Limb (tissue), 2 donors: Measurements from ENCODE around the gene EDA.

ENCODE experiments used
- DNase-seq, 2 donors: peaks; one replicate each; pipeline ENCODE4 v3.0.0-alpha.2; 2016; ENCODE audit errors: extremely low spot score in 2 of 2

EDA gene

DNA sequence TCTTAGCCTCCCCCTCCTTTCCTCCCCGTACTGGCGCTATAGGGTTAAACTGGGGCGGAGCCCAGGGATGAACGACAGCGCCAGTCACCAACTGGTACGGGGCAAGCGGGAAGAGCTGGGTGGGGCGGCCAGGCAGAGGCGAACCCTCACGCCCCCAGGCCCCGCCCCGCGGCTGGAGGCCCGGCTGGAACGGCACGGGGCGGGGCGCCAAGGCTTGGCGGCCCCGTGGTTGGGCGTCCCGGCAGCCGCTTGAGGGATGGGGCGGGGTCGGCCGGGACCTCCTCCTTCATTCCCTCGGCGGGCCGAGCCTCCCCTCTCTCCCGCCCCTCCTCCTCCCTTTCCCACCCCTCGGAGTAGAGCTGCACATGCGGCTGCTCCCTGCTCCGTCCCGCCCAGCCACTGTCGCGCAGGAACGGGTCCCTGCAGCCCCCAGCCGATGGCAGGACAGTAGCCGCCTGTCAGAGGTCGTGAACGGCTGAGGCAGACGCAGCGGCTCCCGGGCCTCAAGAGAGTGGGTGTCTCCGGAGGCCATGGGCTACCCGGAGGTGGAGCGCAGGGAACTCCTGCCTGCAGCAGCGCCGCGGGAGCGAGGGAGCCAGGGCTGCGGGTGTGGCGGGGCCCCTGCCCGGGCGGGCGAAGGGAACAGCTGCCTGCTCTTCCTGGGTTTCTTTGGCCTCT, at the start of gene EDA:
EDA (plus strand) TSS at position 335 of the 678 bp plus-strand sequence.
- peak; percentile 89 to 90 for DNase-seq

DNA sequence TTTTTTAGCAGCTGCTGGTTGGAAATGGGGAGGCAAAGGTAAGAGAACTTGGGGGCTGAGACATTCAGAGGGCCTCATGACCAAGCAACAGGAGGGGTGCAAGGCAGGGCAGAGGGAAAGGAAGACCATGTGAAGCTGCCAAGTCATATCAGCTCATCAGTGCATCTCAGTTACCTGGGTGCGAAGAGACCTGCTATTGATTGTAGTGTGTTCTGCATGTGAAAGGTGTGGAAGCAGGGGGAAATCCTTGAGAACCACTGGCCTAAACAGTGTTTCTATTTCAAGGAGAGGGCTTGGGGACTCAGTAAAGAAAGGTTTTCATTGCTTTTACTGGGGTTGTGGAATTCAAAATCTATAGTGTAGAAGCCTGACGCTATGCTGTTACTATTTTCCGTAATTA, 47.1 kb upstream of the EDA start:
- no peak for DNase-seq

DNA sequence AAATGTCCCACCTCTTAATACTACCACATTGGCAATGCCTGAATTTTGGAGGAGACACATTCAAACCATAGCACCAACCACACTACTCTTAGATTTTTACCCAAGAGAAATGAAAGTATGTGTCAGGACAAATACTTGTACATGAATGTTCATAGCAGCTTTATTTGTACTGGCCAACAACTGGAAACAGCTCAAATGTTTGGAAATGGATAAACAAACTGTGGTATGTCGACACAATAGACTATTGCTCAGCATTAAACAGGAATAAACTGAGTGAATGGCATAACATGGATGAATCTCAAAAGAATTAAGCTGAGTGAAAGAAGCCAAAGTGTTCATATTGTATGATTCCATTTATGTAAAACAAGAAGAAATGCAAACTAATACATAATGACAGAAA, 18.5 kb upstream of the EDA start:
- DNase-seq, result no peak

DNA sequence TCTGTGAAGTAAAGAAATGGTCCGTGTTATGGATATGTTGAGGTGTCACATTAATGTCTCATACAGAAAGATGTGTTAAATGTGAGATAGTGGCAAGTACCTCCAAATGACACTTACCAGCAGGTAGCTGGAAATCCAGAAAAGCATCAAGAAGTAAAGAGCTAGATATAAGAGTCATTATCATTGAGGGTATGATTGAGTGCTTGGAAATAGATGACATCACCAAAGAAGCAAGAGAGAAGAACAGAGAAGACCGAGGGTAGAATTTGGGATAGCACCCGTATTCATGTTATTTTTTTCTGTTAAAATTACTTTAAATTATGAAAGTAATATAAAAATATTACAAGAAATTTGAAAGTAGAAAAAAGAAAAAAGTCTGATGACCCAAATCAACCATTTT, 15.7 kb upstream of the EDA start:
- no peak for DNase-seq

DNA sequence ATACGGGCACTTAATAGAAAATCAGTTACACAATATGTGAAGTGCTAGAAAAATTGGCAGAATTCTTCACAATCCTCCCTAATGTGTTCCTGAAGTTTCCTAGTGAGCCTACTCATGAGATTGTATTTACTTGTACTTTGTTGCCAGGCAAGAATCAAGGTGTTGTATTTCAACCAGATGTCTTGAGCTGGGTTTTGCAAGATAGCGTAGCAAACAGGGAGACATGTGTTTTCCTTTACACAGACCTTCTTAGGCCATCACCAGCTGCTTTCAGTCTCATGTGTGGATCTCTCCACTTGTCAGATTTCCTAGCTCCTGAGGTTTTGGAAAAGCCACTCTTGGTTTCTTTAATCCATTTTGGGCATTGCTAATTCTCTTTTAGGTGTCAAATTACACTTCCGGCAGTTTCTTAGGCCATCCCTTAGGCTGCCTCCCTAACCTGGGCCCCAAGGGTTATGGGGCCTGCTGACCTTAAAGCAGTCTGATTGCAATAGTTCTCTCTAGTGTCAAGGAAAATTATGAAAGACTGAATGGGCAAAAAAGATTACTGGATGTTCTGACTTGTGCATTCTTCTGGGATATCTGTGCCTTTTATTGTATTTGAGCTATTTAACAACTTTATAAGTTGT, 12.2 kb upstream of the EDA start:
- DNase-seq, result peak; percentile 14 to 30

DNA sequence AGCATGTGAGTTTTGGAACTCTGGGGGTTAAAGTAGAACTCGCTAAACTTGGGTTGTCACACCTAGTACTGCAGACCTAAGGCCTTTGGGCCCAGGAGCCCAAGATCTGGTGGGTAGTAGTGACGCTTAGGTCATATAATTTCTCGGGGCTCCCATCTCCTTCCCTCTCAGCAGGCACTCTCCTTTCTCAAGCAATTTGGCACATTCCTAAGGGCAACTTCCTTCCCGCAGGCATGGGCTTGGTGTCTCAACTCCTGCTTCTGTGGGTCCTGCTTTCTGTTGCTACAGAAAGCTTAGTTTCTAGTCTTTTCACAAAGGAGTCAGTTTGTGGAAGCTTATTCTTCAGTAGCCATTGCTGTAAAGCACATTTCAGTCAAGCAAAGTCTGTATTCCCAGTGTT, 10.4 kb upstream of the EDA start:
- DNase-seq, result no peak

DNA sequence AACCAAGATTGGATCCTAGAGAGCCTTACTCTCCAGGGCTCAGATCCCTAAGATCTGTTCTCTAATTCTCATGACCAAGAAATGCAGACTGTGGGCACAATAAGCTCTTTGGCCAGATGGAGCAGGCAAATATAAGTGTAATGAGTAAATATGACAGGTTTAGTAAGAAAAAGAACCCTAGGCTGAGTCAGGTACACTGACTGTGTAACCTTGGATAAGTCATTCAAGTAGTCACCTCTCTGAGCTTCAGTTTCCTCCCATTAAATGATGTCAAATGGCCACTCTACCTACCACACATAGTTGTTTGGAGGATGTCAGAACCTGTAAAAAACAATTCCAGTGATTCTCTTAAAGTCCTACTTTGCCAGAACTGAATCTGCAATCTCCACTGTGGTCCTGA, 8.3 kb upstream of the EDA start:
- no peak for DNase-seq

DNA sequence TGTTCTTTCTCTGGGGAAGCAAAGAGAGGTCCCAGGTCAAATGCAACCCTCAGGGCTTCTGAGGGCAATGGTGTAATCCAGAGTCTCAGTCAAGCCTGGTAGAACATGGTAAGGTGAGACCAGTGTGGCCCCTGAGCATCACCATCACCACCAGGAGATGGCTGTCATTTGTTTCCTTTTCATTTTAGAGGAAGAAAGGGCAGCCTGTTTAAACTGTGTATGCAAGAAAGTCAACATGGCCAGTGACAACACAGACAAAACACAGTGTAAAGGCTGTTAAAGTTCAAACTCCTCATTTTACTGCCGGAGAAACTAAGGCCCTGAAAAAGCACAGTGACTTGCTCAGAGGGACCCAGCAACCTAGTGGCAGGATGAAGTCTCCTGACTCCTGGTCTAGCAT, 2.0 kb upstream of the EDA start:
- no peak for DNase-seq

DNA sequence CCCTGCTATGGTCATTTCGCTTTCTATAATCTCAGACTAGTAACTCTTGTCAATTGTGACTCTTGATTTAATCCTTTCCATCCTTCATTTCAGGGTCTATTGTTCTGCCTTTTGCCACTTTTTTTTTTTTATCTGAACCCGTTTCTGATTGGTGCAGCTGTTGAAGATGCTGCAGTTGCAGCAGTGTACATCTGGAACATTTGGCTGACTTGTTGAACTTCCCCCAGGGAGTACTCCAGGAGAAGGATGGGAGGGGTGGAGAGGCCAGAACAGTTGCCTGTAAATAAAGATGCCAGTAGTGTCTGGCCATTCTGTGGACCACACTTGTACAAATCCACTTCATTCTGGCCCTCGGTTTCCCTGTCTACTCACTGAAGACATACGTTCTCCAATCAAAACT, 1.0 kb upstream of the EDA start:
- peak; percentile 27 to 44 for DNase-seq

DNA sequence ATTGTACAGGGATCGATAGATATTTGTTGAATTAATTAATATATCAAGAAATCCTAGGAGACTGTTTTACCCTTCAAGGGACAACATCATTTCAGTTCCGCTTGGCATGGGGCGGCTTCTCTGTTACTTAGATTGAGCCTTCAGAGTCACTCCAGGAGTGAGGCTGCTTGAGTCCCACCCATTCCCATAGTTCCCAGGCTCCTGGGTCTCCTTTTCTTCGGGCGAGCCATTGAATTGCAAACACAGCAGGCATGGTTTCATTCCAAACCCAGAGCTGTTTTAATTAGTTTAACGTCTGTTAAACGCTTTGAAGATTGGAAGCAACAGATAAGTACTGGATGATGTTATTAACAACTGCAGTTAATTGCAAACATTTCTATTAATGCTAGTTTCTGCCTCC, 571 bp upstream of the EDA start:
- peak in 1 of 2 donors; percentile 24 for DNase-seq

DNA sequence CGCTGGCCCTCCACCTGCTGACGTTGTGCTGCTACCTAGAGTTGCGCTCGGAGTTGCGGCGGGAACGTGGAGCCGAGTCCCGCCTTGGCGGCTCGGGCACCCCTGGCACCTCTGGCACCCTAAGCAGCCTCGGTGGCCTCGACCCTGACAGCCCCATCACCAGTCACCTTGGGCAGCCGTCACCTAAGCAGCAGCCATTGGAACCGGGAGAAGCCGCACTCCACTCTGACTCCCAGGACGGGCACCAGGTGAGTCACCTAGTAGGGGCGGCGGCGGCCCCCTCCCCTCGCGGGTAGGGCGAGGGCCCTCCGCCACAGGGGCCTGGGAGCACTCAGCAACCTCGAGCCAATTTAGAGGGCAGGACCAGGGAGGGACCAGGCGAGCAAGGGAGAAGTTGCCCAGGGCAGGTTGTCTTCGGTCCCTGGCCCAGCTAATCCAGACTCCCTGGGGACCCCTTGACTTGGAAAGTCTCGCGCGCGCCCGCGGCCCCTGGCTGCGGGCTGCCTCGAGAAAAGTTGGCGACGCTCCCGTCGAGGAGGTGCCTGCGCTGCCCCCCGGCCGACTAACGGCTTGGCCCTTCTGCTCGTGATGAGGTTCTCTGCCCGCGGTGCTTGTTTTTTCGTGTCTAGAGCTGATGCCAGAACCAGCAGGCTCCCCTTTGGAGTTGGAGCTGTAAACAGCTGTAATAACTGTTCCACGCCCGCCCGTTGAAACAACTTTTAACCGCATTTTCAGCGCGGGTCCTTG, 717 bp downstream of the EDA start:
- peak in 1 of 2 donors; percentile 36 for DNase-seq

DNA sequence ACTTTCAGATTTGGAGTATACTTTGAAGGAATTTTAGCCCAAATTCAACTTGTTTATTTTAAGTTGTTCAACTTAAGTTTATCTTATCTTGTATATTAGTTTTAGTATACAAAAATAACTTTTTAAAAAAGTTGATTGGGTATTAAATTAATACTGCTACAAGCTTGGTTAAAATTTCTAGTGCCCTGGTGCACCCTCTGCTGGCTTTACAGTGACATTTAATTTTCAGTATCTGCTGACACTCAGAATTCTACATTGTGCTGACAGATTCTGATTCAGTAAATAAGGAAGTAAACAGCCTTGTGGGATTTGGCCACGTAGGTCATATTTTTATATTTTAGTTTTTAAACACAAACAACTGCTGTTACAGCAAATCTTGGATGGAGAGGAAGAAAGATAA, 2.9 kb downstream of the EDA start:
- DNase-seq, result no peak

DNA sequence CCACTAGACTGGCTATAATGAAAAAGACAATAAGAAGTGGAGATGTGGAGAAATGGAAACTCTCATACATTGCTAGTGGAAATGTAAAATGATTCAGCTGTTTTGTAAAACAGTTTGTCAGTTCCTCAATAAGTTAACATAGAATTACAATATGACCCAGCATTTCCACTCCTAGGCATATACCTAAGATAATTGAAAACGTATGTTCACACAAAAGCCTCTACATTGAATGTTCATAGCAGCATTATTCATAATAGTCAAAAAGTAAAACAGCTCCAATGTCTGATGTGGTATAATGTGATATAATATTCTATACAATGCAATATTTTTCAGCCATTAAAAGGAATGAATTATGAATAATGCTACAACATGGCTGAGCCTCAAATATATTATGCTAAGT, 10.2 kb downstream of the EDA start:
- no peak for DNase-seq

DNA sequence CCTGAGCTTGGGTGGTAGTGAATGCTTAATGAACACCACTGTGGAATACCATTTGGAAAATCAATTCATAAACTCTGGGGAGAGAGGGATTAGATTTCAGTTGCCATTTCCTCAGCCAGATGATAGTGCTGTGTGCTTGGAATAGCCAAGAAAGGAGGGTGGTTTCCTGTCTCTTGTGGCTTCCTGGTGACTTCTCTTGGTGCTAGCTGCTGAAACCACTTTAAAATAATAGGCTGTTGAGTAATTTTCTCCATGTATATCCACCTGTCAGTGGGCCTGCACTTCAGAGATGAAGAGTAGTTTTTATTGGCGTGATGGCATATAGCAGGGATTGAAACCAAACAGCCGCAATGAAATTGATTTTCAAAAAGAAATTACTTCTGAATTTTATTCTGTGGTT, 11.8 kb downstream of the EDA start:
- no peak for DNase-seq

DNA sequence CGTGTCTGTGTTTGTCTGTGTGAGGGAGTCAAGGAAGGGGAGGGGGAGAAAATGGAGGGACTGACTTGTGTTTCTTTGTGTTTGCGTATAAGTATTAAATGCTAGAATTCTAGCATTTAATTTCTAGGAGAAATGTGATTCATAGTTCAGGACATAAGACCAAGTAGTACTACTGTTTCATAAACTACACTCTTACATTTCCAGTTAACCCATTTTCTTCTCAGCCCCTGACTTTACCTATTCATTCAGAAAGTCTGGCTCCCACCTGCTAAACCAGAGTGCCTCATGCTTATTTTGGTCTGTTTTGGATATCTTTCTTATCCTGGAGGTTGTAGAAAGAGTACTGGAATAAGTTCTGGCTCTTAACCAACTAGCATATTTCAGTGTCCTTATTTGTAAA, 14.2 kb downstream of the EDA start:
- no peak for DNase-seq

DNA sequence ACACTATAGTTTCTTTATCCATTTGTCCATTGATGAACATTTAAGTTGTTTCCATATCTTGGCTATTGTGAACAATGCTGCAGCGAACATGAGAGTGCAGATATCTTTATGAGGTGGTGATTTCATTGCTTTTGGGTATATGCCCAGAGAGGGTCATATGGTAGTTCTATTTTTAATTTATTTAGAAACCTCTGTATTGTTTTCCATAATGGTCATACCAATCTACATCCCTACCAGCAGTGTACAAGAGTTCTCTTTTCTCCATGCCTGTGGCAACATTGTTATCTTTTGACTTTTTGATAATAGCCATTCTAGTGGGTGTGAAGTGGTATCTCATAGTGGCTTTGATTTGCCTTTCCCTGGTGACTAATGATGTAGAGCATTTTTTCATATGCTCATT, 48.8 kb downstream of the EDA start:
- DNase-seq, result no peak

DNA sequence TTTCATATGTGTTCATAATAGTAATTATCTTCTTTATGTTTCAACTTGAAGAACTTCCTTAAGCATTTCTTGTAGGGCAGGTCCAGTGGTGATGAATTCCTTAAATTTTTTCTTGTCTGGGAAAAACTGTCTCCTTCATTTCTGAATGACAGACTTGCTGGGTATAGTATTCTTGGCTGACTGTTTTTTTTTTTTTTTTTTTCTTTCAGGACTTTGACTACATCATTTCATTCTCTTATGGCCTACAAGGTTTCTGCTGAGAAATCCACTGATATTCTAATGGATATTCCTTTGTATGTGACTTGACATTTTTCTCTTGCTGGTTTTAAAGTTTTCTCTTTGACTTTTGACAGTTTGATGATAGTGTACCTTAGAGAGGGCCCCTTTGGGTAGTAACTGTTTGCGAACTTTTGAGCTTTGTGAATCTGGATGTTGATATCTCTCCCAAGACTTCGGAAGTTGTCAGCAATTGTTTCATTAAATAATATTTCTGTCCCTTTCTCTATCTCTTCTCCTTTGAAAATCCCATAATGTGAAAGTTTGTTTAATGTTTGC, 54.2 kb downstream of the EDA start:
- no peak for DNase-seq

DNA sequence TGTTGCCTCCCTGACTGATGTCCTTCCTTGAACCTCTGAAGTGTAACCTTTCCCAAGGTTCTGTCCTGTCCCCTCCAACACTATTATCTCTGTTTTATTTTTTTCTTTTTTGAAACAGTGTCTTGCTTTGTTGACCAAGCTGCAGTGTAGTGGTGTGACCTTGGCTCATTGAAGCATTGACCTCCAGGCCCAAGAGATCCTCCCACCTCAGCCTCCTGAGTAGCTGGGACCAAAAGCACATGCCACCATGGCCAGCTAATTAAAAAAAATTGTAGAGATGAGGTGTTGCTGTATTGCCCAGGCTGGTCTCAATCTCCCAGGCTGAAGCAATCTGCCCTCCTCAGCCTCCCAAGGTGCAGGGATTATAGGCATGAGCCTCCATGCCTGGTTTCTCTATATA, 59.0 kb downstream of the EDA start:
- no peak for DNase-seq

DNA sequence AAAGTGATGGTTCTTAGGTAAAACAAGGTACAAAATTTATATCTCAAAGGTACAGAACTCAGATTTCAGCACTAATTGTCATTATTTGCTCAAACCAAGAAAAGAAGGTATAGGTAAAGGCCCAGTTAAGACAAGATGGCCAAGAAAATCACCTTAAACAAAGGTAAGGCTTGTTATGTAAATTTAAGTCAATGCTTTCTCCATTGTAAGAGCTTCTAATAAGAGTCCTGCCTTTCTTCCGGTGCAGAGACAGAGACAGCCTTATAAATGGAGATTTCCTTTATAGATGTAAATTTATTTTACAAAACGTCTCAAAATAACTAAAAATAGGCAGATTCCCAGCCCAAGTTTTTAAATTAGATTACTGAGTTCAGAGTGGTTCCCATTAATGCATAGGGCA, 89.9 kb downstream of the EDA start:
- DNase-seq, result no peak

DNA sequence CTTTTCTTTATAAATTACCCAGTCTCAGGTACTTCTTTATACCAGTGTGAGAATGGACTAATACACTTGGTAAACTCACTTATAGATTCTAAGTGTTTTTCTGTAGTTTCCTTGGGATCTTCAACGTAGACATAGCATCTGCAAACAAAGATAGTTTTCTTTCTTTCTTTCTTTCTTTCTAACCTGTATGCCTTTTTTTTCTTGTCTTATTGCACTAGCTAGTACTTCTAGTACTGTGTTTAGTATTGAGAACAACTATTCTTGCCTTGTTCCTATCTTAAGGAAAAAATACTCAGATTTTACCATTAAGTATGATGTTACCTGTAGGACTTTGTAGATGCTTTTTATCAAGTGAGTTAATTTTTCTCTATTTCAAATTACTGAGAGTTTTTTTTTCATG, 102.2 kb downstream of the EDA start:
- DNase-seq, result no peak

DNA sequence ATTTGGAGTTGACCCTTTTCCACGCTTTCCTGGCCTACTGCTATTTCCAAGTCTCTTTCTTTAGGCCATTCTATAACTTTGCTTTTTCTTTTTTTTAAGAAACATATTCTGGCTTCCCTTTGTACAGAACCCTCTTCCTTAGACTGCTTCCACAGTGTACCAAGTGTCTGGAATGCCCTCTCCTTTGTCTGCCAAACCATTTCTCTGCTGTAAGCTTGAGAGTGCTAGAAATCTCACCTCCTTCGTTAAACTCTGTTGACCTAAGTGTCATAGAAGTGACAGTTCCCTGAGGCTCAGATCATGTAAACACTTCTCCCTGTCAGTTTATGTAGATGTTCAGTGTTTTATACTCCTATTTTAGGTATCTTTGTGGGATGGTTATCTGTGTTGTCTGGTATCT, 108.4 kb downstream of the EDA start:
- no peak for DNase-seq

DNA sequence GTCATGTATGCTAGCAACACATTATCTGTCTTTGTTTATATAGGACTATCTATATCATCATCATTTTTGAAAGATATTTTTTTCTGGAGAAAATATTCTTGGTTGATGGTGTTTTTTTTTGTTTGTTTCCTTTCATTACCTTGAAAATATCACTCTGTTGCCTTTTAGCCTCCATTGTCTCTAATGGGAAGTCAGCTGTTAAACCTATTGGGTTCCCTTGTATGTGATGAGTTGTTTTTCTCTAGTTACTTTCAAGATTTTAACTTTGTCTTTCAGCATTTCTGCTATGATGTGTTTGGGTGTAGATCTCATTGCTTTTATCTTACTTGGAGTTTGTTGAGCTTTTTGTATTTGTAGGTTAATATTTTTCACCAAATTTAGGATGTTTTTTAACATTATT, 124.4 kb downstream of the EDA start:
- no peak for DNase-seq

DNA sequence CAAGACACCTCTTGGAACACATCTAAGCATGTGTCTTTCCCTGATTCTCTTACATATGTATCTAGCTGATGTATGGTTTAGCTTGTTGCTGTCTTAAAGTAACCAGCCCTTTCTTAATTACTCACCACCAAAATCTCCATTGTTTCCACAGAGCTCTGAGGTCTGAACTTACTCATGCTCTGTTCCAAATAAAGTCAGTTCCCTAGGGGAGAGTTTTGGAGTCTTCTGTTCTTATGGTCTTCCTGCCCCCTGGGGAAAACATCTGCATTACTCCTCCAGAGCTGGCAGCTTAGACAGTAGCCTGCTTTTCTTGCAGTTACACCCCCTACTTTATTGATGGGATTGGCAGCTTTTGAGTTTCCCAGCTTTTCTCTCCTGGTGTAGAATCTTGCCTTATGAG, 125.8 kb downstream of the EDA start:
- no peak for DNase-seq
